Epithelial cell of proximal tubule (primary cell): ENCODE measurements around the gene CD99L2. TPM values are rescaled to one million over a fixed set of nuclear protein-coding genes. Genes with fewer than 3 reads are reported as not detected.

Experiments
- DNase-seq: peaks from one replicate; pipeline ENCODE4 v3.0.0-alpha.2; 2011; ENCODE audit warnings: low read depth
- H3K4me3 ChIP-seq: 2 replicates; pipeline ENCODE4 v1.5.1; 2011; ENCODE audit warnings: low read depth, mild to moderate bottlenecking, low read length
- total RNA-seq: library from RNA; depleted of rRNA; stranded (reverse); fragments of >200 nt; gene quantifications from 2 replicates; pipeline ENCODE4 v1.2.3, GENCODE V29; 2015
- TF ChIP-seq, protein P1 (sequence below): conservative IDR thresholded peaks from 2 replicates; pipeline ENCODE4 v1.5.1; 2012; ENCODE audit warnings: low read depth, mild to moderate bottlenecking, low read length

Gene CD99L2
- total RNA-seq, 1 donor from 2014 or later: 32.5 TPM

DNA sequence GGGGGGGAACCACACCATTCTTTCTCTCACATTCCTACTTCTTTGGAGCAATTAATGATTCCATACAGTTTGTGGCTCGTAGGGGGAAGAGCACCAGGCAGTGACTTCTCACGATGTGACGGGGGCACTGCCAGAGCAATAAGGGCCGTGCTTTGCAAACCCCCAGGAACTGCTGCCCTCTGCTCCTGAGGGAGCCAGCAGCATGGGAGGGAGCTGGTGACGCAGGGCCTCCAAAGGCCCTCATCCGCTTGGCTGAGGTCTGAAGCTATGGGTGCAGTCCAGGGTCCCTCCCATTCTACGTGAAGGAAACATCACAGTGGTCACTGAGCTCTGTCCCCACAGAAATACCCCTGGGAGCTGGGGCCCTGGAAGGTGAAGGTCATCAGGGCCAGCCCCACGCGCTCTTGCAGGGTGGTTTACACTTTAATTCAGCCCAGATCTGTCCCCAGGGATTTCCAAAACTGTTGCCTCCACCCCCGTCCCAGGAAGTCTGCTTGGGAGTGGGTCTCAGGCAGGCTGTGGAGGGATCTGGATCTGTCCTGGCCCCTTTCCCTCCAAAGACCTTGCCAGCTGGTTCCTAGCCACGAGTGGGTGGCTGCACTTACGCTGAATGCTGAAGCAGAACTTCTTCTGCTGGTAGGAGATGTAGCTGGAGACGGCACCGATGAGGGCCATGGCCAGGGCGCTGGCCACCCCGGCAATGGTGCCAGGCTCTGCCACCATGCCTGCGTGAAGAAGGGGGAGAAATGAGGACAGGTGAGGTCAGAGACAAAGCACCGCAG lies 122.7 kb downstream of the CD99L2 start:
- no peak overlapping the region for H3K4me3 ChIP-seq
- no peak for DNase-seq
- TF ChIP-seq, protein P1, sequence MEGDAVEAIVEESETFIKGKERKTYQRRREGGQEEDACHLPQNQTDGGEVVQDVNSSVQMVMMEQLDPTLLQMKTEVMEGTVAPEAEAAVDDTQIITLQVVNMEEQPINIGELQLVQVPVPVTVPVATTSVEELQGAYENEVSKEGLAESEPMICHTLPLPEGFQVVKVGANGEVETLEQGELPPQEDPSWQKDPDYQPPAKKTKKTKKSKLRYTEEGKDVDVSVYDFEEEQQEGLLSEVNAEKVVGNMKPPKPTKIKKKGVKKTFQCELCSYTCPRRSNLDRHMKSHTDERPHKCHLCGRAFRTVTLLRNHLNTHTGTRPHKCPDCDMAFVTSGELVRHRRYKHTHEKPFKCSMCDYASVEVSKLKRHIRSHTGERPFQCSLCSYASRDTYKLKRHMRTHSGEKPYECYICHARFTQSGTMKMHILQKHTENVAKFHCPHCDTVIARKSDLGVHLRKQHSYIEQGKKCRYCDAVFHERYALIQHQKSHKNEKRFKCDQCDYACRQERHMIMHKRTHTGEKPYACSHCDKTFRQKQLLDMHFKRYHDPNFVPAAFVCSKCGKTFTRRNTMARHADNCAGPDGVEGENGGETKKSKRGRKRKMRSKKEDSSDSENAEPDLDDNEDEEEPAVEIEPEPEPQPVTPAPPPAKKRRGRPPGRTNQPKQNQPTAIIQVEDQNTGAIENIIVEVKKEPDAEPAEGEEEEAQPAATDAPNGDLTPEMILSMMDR: no peak

DNA sequence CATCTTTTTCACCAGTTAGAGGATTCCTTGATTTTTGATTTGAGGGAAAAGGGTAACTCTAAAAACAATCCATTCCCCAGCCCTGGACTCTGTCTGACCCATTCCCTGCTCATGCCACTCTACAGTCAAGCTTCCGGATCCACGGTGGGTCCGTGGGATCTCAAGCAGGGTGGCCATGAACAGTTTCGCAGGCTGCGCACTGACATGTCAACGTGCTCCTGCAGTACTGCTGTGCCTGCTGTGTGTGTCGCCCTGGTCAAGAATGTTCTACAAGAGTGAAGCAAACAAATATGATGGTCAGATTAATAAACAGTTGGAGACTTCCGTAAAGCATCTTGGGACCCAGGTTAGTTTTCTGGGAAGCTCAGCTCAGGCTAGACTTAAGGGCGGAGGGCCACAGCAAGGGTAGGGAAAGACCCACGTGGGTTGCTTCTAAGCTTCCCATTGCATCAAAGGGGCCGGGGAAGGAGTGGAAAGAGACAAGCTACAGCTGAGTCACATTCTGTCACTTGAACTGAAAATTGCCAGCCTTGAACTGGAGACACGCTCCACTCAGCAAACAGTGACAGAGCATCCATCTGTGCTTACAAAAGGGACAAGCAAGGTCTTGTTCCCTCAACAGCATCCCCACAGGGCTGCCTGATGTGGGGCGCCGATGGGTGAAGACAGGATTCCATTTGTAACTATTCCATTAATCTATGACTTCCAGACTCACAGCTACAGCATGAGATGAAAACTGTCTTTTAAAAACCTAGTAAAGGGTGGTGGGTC lies 123.5 kb downstream of the CD99L2 start:
- TF ChIP-seq, protein P1: no peak
- no peak overlapping the region for H3K4me3 ChIP-seq
- DNase-seq: no peak

DNA sequence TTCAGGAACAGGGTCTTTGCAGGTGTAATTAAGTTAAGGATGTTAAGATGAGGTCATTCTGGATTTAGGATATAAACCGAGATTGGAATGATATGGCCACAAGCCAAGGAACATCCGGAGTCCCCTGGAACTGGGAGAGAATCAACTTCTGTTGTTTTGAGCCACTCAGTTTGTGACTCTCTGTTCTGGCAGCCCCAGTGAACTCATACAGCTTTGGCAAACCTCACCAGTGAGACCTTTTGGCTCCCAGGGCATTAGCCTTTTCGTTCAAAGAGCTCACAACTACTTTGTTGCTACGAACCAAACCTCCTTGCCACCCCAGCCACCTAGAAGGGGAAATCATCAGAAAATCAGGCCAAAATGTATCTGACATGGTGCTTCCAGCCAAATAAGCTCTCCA lies 124.8 kb downstream of the CD99L2 start:
- H3K4me3 ChIP-seq: no peak overlapping the region
- TF ChIP-seq, protein P1: no peak
- DNase-seq: no peak

GRCh38 chrX:150773117-150773516 lies 125.4 kb downstream of the CD99L2 start:
- TF ChIP-seq, protein P1: no peak
- DNase-seq: no peak
- H3K4me3 ChIP-seq: no peak overlapping the region

DNA sequence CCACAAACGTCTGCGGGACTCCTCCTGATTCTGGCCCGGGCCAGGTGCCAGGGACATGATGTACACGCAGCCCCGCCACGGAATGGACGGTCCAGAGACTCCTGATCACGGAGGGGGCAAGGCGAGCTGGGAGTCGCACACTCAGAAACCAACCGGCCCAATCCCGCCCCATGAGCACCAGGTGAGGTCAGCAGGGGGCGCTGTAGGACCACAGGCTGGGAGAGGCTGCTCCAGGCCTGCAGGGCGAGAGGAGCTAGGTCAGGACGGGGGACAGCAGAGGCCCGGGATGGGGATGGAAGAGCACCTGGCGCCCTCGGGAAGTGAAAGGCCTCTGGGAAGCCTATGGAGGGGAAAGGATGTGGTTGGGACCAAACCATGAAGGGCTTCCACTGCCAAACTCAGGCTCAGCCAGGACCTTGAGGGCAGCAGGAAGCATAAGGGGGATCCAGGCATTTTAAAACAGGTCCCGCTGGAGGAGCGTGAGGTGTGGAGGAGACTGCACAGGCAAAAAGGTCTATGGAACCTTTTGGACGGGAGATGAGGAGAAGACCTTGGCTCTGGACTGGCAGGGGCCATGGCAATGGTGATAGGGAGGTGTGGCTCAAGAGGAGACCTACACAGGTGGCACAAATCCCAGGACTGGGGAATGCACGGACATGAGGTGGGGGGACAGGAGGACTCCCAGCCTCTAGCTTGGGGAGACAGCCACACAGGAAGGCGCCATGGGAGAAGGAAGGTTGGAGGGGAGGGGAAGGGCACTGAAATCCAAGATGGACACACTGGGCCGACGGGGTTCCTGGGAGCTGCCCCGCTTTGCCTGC lies 126.1 kb downstream of the CD99L2 start:
- TF ChIP-seq, protein P1: peak; percentile 76
- DNase-seq: no peak
- no peak overlapping the region for H3K4me3 ChIP-seq

DNA sequence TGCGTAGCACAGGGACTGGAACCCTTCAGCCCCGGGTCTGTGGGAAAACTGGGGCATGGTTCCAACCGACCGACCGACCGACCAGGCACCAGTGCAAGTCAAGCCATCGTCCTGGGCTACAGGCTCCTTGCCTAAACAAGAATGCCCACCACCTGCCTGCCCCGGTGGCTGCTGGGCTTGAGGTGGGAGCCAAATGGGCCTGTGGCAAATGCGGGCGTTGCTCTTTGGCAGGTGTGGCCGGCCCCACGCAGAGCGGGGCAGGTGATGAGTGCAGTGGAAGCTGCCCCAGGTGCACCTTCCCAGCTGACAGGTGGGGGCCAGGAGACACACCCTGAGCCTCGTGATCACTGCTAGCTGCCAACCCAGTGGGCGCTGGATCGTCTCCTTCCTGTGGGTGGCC lies 127.4 kb downstream of the CD99L2 start:
- TF ChIP-seq, protein P1: no peak
- no peak overlapping the region for H3K4me3 ChIP-seq
- DNase-seq: no peak
